ENCODE measurements around the gene RPRML.

GRCh38 chr17:46974086-46974485 lies 5.0 kb downstream of the RPRML start:
- TF ChIP-seq CTCF (IDR thresholded peaks at IDR 0.05) = no peak
- TF ChIP-seq POLR2A (IDR thresholded peaks at IDR 0.05) = no peak
- no peak for TF ChIP-seq EP300 (IDR thresholded peaks at IDR 0.05)
- no peak for TF ChIP-seq POLR2AphosphoS5 (IDR thresholded peaks at IDR 0.05)
